GM08714 (cell line): ENCODE results near the gene SSTR3.
"Not testable (repeated sequence)": the region's sequence is repeated elsewhere in the genome, so short reads cannot be mapped to it uniquely, and the experiment has no call there.

Experiments
- H3K4me3 ChIP-seq: fragments of 200-500 bp; sonication (Bioruptor generic); 2 replicates; pipeline ENCODE4 v1.5.1; 2014; ENCODE audit warnings: mild to moderate bottlenecking, low read length, inconsistent platforms
- ZNF274 ChIP-seq: IDR thresholded peaks from 2 replicates; pipeline ENCODE4 v1.6.1; 2012; ENCODE audit warnings: mild to moderate bottlenecking, low read depth, low read length

SSTR3 gene

GRCh38 chr22:37212174-37212906, at the start of gene SSTR3:
Gene SSTR3, minus strand, starts transcription at chr22:37212477. Its CDS starts 4,674 bp downstream, at chr22:37207803.
- TF ChIP-seq ZNF274 = no peak
- no peak within 1 kb of the TSS for H3K4me3 ChIP-seq

GRCh38 chr22:37260901-37261336, 48.6 kb upstream of the SSTR3 start:
- no peak for TF ChIP-seq ZNF274
- no peak overlapping the region for H3K4me3 ChIP-seq

- TF ChIP-seq ZNF274 = no peak
- H3K4me3 ChIP-seq = no peak overlapping the region
These were observed 48.0 kb upstream of the SSTR3 start for GRCh38 chr22:37260155-37260795.

- H3K4me3 ChIP-seq = no peak overlapping the region
- no peak for TF ChIP-seq ZNF274
These were observed 47.3 kb upstream of the SSTR3 start for GRCh38 chr22:37259540-37260029.

- no peak overlapping the region for H3K4me3 ChIP-seq
- no peak for TF ChIP-seq ZNF274
These were observed 46.6 kb upstream of the SSTR3 start for GRCh38 chr22:37258753-37259401.

GRCh38 chr22:37258005-37258752, 45.9 kb upstream of the SSTR3 start:
- no peak for TF ChIP-seq ZNF274
- H3K4me3 ChIP-seq = no peak overlapping the region

- no peak overlapping the region for H3K4me3 ChIP-seq
- no peak for TF ChIP-seq ZNF274
These were observed 43.9 kb upstream of the SSTR3 start for GRCh38 chr22:37256075-37256726.

GRCh38 chr22:37255558-37256006, 43.3 kb upstream of the SSTR3 start:
- TF ChIP-seq ZNF274 = no peak
- H3K4me3 ChIP-seq = no peak overlapping the region

GRCh38 chr22:37254867-37255233, 42.6 kb upstream of the SSTR3 start:
- TF ChIP-seq ZNF274 = no peak
- no peak overlapping the region for H3K4me3 ChIP-seq

- H3K4me3 ChIP-seq = no peak overlapping the region
- TF ChIP-seq ZNF274 = no peak
These were observed 42.1 kb upstream of the SSTR3 start for GRCh38 chr22:37254209-37254866.

- no peak for TF ChIP-seq ZNF274
- no peak overlapping the region for H3K4me3 ChIP-seq
These were observed 40.9 kb upstream of the SSTR3 start for GRCh38 chr22:37253126-37253660.

GRCh38 chr22:37251836-37252235, 39.6 kb upstream of the SSTR3 start:
- H3K4me3 ChIP-seq = not testable (repeated sequence)

GRCh38 chr22:37249986-37250385, 37.7 kb upstream of the SSTR3 start:
- no peak overlapping the region for H3K4me3 ChIP-seq
- TF ChIP-seq ZNF274 = no peak
